SK-N-MC (cell line): ENCODE measurements around the gene NUP50.
A peak's percentile ranks its signal among the peaks of the same experiment; 100 is the strongest.

Experiments used
- DNase-seq: peaks from one replicate; pipeline ENCODE4 v3.0.0-alpha.2; 2011; ENCODE audit warnings: low read depth, low spot score
- H3K27ac ChIP-seq: fragments of 200-600 bp; sonication (generic); 2 replicates; pipeline ENCODE4 v1.5.1; 2016; ENCODE audit warnings: mixed run types
- H3K36me3 ChIP-seq: fragments of 200-600 bp; sonication (generic); 2 replicates; pipeline ENCODE4 v1.6.1; 2017; ENCODE audit warnings: antibody characterized with exemption, low read length, mixed read lengths; ENCODE audit not compliant: insufficient read depth
- H3K4me3 ChIP-seq: fragments of 200-600 bp; sonication (generic); 2 replicates; pipeline ENCODE4 v1.5.1; 2016
- H3K9ac ChIP-seq: fragments of 200-600 bp; sonication (generic); 2 replicates; pipeline ENCODE4 v1.8.0; 2017; ENCODE audit warnings: mixed run types, mixed read lengths; ENCODE audit not compliant: insufficient read length
- H3K9me3 ChIP-seq: fragments of 200-600 bp; sonication (generic); 2 replicates; pipeline ENCODE4 v1.6.1; 2017; ENCODE audit warnings: low read depth, mild to moderate bottlenecking, antibody characterized with exemption, low read length, moderate library complexity, mixed read lengths
- EZH2 ChIP-seq: fragments of 200-600 bp; sonication (generic); IDR thresholded peaks from one replicate; pipeline ENCODE4 v1.6.1; 2017; ENCODE audit warnings: antibody characterized with exemption
- FOXP2 ChIP-seq: optimal IDR thresholded peaks from 2 replicates; pipeline ENCODE3; 2011; ENCODE audit warnings: mild to moderate bottlenecking, moderate library complexity; ENCODE audit not compliant: insufficient read depth; ENCODE audit errors: extremely low read length, control extremely low read depth
- POLR2AphosphoS5 ChIP-seq: IDR thresholded peaks from 2 replicates; pipeline ENCODE4 v1.6.1; 2012; ENCODE audit warnings: mild to moderate bottlenecking, low read depth, low read length, borderline replicate concordance

Gene NUP50

GRCh38 chr22:45212992-45213751 lies 49.4 kb downstream of the NUP50 start:
- H3K27ac ChIP-seq = peak overlapping the region; percentile 83; the same call in 1 of the 2 replicates
- H3K9me3 ChIP-seq = no peaks in the 10 kb centered on the region
- no peak for DNase-seq
- H3K36me3 ChIP-seq = no peaks in the 10 kb centered on the region
- peak overlapping the region; percentile 76 for H3K4me3 ChIP-seq
- H3K9ac ChIP-seq = no peak overlapping the region
- TF ChIP-seq EZH2 = no peak
- no peak for TF ChIP-seq POLR2AphosphoS5
- TF ChIP-seq FOXP2 = no peak

GRCh38 chr22:45216133-45217003 lies 52.6 kb downstream of the NUP50 start:
- no peak overlapping the region for H3K9ac ChIP-seq
- no peak for DNase-seq
- no peaks in the 10 kb centered on the region for H3K36me3 ChIP-seq
- TF ChIP-seq FOXP2 = no peak
- H3K4me3 ChIP-seq = no peak overlapping the region
- no peaks in the 10 kb centered on the region for H3K9me3 ChIP-seq
- H3K27ac ChIP-seq = no peak overlapping the region

- DNase-seq = no peak
- no peak overlapping the region for H3K27ac ChIP-seq
- no peak overlapping the region for H3K9ac ChIP-seq
- H3K36me3 ChIP-seq = no peaks in the 10 kb centered on the region
- H3K9me3 ChIP-seq = no peaks in the 10 kb centered on the region
- H3K4me3 ChIP-seq = no peak overlapping the region
- TF ChIP-seq POLR2AphosphoS5 (no peak), FOXP2 (no peak), EZH2 (no peak)
Observed at GRCh38 chr22:45217345-45217744, 53.6 kb downstream of the NUP50 start.

GRCh38 chr22:45217806-45218205 lies 54.1 kb downstream of the NUP50 start:
- no peaks in the 10 kb centered on the region for H3K9me3 ChIP-seq
- TF ChIP-seq EZH2 (no peak), POLR2AphosphoS5 (no peak), FOXP2 (no peak)
- no peak overlapping the region for H3K9ac ChIP-seq
- H3K4me3 ChIP-seq = no peak overlapping the region
- H3K36me3 ChIP-seq = no peaks in the 10 kb centered on the region
- no peak overlapping the region for H3K27ac ChIP-seq
- no peak for DNase-seq

- H3K36me3 ChIP-seq = no peaks in the 10 kb centered on the region
- no peak overlapping the region for H3K4me3 ChIP-seq
- H3K27ac ChIP-seq = no peak overlapping the region
- DNase-seq = no peak
- H3K9ac ChIP-seq = no peak overlapping the region
- no peaks in the 10 kb centered on the region for H3K9me3 ChIP-seq
- TF ChIP-seq FOXP2 (no peak), EZH2 (no peak), POLR2AphosphoS5 (no peak)
Observed at GRCh38 chr22:45218976-45219375, 55.3 kb downstream of the NUP50 start.

GRCh38 chr22:45221201-45221600 lies 57.5 kb downstream of the NUP50 start:
- DNase-seq = no peak
- H3K36me3 ChIP-seq = no peaks in the 10 kb centered on the region
- TF ChIP-seq POLR2AphosphoS5 (no peak), EZH2 (no peak), FOXP2 (no peak)
- no peak overlapping the region for H3K27ac ChIP-seq
- H3K9ac ChIP-seq = no peak overlapping the region
- no peak overlapping the region for H3K4me3 ChIP-seq
- no peaks in the 10 kb centered on the region for H3K9me3 ChIP-seq

GRCh38 chr22:45223304-45224117 lies 59.8 kb downstream of the NUP50 start:
- Histone ChIP-seq H3K27ac (no peak overlapping the region), H3K36me3 (no peaks in the 10 kb centered on the region), H3K9me3 (no peaks in the 10 kb centered on the region), H3K9ac (no peak overlapping the region), H3K4me3 (no peak overlapping the region)
- TF ChIP-seq FOXP2 (no peak), POLR2AphosphoS5 (no peak), EZH2 (no peak)
- no peak for DNase-seq

GRCh38 chr22:45224331-45224730 lies 60.6 kb downstream of the NUP50 start:
- Histone ChIP-seq H3K36me3 (no peaks in the 10 kb centered on the region), H3K27ac (no peak overlapping the region), H3K9me3 (no peaks in the 10 kb centered on the region), H3K9ac (no peak overlapping the region), H3K4me3 (no peak overlapping the region)
- DNase-seq = no peak
- no peak for TF ChIP-seq FOXP2
- TF ChIP-seq EZH2 = no peak
- TF ChIP-seq POLR2AphosphoS5 = no peak
